Measurements from ENCODE around the gene SLC43A2. TPM values are rescaled to one million over a fixed set of nuclear protein-coding genes. Genes with fewer than 3 reads are reported as not detected.

The SLC43A2 gene
- total RNA-seq, 1 donor from 2014 or later = 5.2 TPM

- Histone ChIP-seq H3K9me3 (no peaks in the 10 kb centered on the region), H3K4me3 (peak overlapping the region; percentile 66 to 72), H3K27me3 (no peaks in the 10 kb centered on the region), H3K4me1 (peaks cover 44% of the 10 kb centered on the region), H3K27ac (peak overlapping the region; percentile 95), H3K36me3 (peaks cover 0 to 42% of the 10 kb centered on the region in 2 donors)
- peak in 1 of 2 donors; percentile 64 for TF ChIP-seq POLR2A (IDR thresholded peaks at IDR 0.05)
- peak in 2 of 3 experiments; percentile 6 to 79 for TF ChIP-seq CTCF (IDR thresholded peaks at IDR 0.05)
- peak in 1 of 2 donors; percentile 78 for TF ChIP-seq POLR2AphosphoS5 (IDR thresholded peaks at IDR 0.05; ENCODE audit: insufficient read depth in 1 of 2, low read depth in 1 of 2)
- intact Hi-C loops (cut with DNase I) = loop anchor here (2.0 to 10.0 kb wide), 2 partner anchors 74 to 374 kb away; partner anchors contain the start of genes BHLHA9 and TRARG1
- peak in 1 of 2 donors; percentile 96 for DNase-seq (ENCODE audit: extremely low spot score in 2 of 2)
These were observed 20.6 kb upstream of the SLC43A2 start for GRCh38 chr17:1648963-1649843.

- Histone ChIP-seq H3K27ac (peak overlapping the region; percentile 95), H3K4me1 (peaks cover 51% of the 10 kb centered on the region), H3K9me3 (no peaks in the 10 kb centered on the region), H3K27me3 (no peaks in the 10 kb centered on the region), H3K4me3 (peak overlapping the region; percentile 66 to 72), H3K36me3 (peaks cover 0 to 34% of the 10 kb centered on the region in 2 donors)
- no peak for TF ChIP-seq POLR2A (IDR thresholded peaks at IDR 0.05)
- peak in 1 of 2 donors; percentile 20 for TF ChIP-seq POLR2AphosphoS5 (IDR thresholded peaks at IDR 0.05; ENCODE audit: insufficient read depth in 1 of 2, low read depth in 1 of 2)
- peak in 1 of 3 experiments; percentile 80 for TF ChIP-seq CTCF (IDR thresholded peaks at IDR 0.05)
- DNase-seq (ENCODE audit: extremely low spot score in 2 of 2) = no peak
- intact Hi-C loops (cut with DNase I) = loop anchor here (2.0 to 10.0 kb wide), 2 partner anchors 74 to 374 kb away; partner anchors contain the start of genes BHLHA9 and TRARG1
These were observed 19.7 kb upstream of the SLC43A2 start for GRCh38 chr17:1648173-1648962.

DNA sequence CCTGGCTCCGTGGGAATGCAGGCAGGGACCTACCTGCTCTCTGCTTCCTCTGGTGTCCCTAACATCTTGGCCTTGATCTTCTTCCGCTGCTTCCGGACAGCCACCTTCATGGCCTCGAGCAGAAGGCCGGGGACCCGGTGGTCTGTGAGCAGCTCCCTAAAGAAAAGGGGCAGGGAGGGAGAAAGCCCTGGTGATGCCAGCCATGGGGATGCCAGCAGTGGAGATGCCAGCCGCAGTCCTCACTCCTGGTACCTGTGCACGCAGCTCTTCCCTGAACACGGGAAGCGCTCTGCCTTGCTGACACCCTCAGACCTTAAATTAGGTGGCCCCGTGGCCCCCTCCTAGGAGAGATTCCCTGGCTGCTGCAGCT, 19.2 kb upstream of the SLC43A2 start:
- H3K36me3 ChIP-seq = peaks cover 0 to 28% of the 10 kb centered on the region in 2 donors
- peak overlapping the region in 1 of 2 donors; percentile 72 for H3K4me3 ChIP-seq
- DNase-seq (ENCODE audit: extremely low spot score in 2 of 2) = no peak
- H3K9me3 ChIP-seq = no peaks in the 10 kb centered on the region
- H3K4me1 ChIP-seq = peaks cover 51% of the 10 kb centered on the region
- no peak for TF ChIP-seq CTCF (IDR thresholded peaks at IDR 0.05)
- no peak for TF ChIP-seq POLR2AphosphoS5 (IDR thresholded peaks at IDR 0.05; ENCODE audit: insufficient read depth in 1 of 2, low read depth in 1 of 2)
- TF ChIP-seq POLR2A (IDR thresholded peaks at IDR 0.05) = no peak
- no peaks in the 10 kb centered on the region for H3K27me3 ChIP-seq
- peak overlapping the region; percentile 95 for H3K27ac ChIP-seq
- intact Hi-C loops (cut with DNase I) = loop anchor here (2.0 to 10.0 kb wide), 2 partner anchors 73 to 373 kb away; partner anchors contain the start of genes BHLHA9 and TRARG1

GRCh38 chr17:1646199-1646875, 17.7 kb upstream of the SLC43A2 start:
- intact Hi-C loops (cut with DNase I) = loop anchor here (10.0 kb wide), 1 partner anchor 372 kb away; the partner anchor contains the start of genes BHLHA9 and TRARG1

More at GRCh38 chr17:1646199-1646875, 17.7 kb upstream of the SLC43A2 start:
- Histone ChIP-seq H3K27ac (peak overlapping the region; percentile 45), H3K9me3 (no peaks in the 10 kb centered on the region), H3K27me3 (no peaks in the 10 kb centered on the region), H3K36me3 (peaks cover 0 to 13% of the 10 kb centered on the region in 2 donors), H3K4me3 (no peak overlapping the region), H3K4me1 (peaks cover 51% of the 10 kb centered on the region)
- DNase-seq (ENCODE audit: extremely low spot score in 2 of 2) = no peak
- TF ChIP-seq POLR2A (IDR thresholded peaks at IDR 0.05) = no peak
